Measurements from ENCODE around the gene CAPN7. TPM values are rescaled to one million over a fixed set of nuclear protein-coding genes. Genes with fewer than 3 reads are reported as not detected.
A peak's percentile ranks its signal among the peaks of the same experiment; 100 is the strongest.
"Not testable (repeated sequence)": the region's sequence is repeated elsewhere in the genome, so short reads cannot be mapped to it uniquely, and the experiment has no call there.

CAPN7 gene
- total RNA-seq = 48.1 TPM

DNA sequence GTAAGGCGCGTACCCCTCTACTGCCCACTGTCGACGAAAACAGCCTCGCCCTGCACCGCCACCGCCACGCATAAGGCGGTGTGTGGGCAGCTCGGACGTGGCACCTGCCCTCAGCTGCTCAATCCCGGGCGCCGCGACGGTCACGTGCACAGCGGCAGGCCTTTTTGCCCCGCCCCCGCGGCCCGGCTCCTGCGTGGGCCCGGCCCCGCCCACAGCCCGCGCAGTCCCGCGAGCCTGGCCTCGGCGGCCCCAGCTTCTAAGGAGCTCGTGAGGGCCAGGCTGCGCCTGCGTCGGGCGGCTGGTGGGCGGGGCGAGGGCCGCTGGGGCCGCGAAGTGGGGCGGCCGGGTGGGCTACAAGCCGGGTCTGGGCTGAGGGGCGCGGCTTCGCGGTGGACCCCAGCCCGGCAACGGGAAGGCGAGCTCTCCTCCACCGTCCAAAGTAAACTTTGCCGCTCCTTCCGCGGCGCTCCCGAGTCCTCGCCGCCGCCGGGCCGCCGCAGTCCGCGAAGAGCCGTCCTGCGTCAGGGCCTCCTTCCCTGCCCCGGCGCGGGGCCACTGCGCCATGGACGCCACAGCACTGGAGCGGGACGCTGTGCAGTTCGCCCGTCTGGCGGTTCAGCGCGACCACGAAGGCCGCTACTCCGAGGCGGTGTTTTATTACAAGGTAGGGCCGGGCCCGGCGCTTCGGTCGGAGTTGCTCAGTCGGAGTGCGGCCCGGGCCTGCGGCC is at the start of gene CAPN7:
CAPN7 (plus strand) TSS at position 313 of the 728 bp plus-strand sequence; CDS start at position 563, 250 bp downstream.
- DNase-seq (ENCODE audit: low spot score) = peak; percentile 93

GRCh38 chr3:15157441-15157840 is 48.6 kb upstream of the CAPN7 start:
- DNase-seq (ENCODE audit: low spot score) = no peak

GRCh38 chr3:15159501-15160136 is 46.4 kb upstream of the CAPN7 start:
- no peak for DNase-seq (ENCODE audit: low spot score)

GRCh38 chr3:15160662-15161061 is 45.4 kb upstream of the CAPN7 start:
- DNase-seq (ENCODE audit: low spot score) = no peak

DNA sequence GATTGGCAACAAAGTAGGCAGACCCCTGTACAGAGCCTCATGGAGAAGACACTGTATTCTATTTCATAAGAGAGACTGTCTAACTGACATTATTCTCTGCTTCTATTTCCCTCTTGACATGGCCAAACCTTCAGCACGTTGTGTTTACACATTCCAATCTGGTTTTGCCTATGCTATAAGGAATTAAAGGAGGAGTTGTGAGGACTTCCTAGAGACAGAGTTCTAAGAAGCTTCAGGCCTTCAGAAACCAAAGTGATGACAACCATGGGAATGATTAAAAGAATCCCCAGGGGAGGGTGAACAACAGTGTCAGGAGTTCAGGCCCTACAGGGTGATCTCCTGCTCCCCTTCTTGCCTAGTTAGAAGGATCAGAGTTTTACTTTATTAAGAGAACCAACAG is 44.9 kb upstream of the CAPN7 start:
- no peak for DNase-seq (ENCODE audit: low spot score)

GRCh38 chr3:15163656-15164055 is 42.4 kb upstream of the CAPN7 start:
- DNase-seq (ENCODE audit: low spot score) = not testable (repeated sequence)

GRCh38 chr3:15164340-15164739 is 41.7 kb upstream of the CAPN7 start:
- no peak for DNase-seq (ENCODE audit: low spot score)

DNA sequence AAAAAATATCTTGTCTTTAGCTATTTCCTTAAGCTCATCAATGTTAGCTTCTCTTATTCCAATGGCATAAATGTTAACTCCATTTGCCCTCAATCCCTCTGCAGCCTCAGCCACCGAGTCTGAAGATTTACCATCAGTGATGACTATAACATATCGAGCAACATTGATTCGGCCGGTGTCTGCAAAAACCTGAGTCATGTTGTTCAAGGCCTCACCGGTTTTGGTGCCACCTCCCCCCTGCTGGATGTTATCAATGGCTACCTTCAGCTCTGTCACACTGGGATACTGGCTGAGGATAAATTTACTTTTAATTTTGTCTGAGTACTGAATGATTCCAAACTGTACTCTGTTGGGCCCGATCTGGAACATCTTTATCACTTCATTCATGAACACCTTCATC is 41.0 kb upstream of the CAPN7 start:
- DNase-seq (ENCODE audit: low spot score) = no peak

DNA sequence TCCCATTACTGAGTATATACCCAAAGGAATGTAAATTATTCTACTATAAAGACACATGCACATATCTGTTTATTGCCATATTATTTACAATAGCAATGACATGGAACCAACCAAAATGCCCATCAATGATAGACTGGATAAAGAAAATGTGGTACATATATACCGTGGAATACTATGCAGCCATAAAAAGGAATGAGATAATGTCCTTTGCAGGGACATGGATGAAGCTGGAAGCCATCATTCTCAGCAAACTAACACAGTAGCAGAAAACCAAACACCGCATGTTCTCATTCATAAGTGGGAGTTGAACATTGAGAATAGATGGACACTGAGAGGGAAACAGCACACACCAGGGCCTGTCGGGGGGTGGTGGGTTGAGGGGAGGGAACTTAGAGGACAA is 39.7 kb upstream of the CAPN7 start:
- not testable (repeated sequence) for DNase-seq (ENCODE audit: low spot score)

DNA sequence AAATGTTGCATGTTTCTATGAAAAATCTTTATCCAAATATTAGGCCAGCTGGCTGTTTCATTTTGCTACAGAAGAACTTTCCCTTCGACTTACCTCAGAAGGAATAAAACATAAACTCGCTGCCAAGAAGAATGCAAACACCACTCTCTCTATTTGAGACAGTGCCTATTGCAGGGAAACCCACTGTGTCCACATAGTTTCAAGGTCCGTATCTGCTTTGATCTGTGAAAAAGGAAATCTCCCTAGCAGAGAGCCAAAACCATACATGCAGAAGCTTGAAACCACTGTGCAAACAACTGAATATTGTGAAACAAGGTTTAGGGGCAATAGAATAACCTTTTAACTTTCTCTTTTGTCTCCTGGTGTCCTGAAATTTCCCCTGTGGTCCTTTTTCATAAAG is 35.0 kb upstream of the CAPN7 start:
- DNase-seq (ENCODE audit: low spot score) = no peak

DNA sequence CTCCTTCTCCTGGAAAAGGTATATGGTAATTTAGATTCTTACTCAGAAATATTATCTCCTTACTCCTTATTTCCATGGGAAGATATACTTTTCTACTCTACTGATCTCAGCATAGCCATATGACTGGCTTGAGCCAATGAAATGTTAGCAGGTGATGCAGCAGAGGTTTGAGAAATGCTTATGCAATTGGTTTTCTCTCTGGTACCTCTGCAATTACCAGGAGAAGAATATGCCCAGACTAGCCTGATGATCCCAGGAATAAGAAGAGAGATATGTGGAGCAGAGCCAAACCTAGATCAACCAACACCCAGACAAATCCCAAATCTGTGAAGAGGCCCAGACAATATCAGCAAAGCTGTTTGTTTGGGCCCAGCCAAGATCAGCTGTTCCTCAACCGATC is 33.2 kb upstream of the CAPN7 start:
- no peak for DNase-seq (ENCODE audit: low spot score)

DNA sequence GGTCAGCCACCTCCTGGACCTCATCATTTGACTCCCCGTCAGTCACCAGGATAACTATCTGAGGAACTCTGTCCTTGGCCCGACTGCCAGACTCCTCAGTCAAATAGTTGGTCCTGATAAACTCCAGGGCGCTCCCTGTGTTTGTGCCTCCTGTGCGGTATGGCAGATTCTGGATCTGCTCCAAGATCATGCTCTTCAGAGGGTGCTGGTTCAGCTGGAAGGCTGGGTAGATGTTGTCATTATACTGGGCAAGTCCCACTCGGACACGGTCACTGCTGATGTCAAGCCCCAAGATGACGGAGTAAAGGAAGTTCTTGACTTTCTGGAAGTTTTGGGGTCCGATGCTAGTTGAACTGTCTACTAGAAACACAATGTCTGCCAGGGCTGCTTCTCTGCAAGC is 31.1 kb upstream of the CAPN7 start:
- DNase-seq (ENCODE audit: low spot score) = no peak

DNA sequence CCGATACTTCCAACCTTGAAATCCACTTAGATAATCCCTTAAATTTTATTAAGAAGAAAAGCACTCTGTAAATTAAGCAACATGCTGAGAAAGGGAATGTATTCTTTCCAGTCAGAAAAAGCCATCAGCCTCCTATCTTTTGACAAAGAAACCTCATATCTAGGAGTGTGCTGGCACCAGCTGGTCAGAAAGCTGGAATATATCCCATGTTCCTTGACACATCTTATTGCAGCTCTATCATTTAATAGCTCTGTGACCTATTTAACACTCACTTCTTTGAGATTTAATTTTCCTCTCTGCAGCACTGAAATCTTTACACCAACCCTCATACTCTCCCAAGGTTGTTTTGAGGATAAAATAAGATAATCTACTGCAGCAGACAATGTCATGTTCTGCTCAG is 30.4 kb upstream of the CAPN7 start:
- no peak for DNase-seq (ENCODE audit: low spot score)

GRCh38 chr3:15180042-15180611 is 25.9 kb upstream of the CAPN7 start:
- no peak for DNase-seq (ENCODE audit: low spot score)

DNA sequence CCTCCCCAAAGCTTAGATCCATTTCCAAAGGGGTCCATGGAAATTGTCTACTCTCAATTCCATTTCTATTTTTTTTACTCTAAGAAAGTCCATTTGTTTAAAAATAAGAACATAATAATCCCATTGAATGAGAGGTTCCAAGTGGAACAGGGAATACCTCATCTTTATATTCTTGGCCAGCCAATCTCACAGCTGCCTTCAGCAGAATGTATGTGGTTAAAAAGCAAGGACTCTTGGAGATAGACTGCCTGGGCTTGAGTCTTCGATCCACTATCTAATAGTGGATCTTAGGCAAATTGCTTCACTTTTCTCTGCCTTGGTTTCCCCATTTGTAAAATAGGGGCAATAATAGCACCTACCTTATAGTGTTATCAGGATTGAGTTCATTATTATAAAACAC is 24.5 kb upstream of the CAPN7 start:
- DNase-seq (ENCODE audit: low spot score) = no peak

- no peak for DNase-seq (ENCODE audit: low spot score)
Measured at GRCh38 chr3:15181963-15182362, 24.1 kb upstream of the CAPN7 start.

DNA sequence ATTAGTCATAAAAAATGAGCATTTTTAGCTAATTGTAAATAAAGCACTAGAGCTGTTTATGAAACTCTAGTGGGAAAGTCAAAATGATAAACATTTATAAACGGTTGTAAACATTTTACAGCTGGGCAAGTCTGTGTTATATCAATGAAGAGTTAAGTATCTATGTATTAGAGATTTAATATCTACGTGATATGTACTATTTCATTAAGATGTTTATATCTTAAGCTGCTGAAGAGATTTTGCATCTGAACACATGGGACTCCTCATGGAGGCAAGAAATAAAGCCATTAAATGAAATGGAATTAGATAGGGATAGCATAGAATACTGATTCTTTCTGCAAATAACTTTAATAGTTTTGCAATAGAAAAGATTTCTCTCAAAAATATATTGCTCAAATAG is 23.0 kb upstream of the CAPN7 start:
- no peak for DNase-seq (ENCODE audit: low spot score)

DNA sequence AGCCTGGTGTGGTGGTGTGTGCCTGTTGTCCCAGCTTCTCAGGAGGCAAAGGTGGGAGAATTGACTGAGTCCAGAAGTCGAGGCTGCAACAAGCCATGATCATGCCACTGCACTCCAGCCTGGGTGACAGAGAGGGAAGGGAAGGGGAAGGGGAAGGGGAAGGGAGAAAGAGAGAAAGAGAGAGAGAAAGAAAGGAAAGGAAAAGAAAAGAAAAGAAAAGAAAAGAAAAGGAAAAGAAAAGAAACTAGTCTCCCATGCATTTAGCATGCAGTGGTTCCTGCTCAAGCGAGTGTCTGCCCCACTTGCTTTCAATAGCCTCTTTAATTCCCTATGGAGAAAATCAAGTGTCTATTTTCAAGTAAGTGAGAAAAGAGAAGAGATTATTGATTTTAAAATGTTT is 20.6 kb upstream of the CAPN7 start:
- DNase-seq (ENCODE audit: low spot score) = no peak

DNA sequence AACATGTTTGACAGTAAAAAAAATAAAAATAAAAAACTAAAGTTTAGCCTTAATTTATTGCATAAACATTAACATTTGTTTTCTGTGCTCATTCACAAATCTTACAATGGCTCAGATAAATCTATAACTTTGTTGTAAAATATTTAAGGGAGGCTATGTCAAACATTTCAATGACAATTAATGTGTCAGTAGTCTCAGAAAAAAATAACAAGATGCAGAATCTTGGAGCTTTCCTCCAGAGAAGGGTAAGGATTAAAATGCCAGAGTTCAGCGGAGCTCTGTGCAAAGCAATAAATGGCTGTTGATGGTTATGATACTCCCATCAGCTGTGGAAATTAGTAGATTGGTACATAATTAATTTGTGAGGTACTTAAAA is 20.0 kb upstream of the CAPN7 start:
- DNase-seq (ENCODE audit: low spot score) = no peak

DNA sequence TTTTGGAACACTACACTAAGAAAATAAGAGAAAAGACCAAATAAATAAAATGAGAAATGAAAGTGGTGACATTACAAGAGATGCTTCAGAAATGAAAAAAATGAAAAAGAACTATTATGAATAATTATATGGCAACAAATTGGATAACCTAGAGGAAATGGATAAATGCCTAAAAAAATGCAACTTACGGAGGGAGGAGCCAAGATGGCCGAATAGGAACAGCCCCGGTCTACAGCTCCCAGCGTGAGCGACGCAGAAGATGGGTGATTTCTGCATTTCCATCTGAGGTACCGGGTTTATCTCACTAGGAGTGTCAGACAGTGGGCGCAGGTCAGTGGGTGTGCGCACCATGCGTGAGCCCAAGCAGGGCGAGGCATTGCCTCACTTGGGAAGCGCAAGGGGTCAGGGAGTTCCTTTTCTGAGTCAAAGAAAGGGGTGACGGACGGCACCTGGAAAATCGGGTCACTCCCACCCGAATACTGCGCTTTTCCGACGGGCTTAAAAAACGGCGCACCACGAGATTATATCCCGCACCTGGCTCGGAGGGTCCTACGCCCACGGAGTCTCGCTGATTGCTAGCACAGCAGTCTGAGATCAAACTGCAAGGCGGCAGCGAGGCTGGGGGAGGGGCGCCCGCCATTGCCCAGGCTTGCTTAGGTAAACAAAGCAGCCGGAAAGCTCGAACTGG is 19.4 kb upstream of the CAPN7 start:
- not testable (repeated sequence) for DNase-seq (ENCODE audit: low spot score)

- DNase-seq (ENCODE audit: low spot score) = no peak
Measured at GRCh38 chr3:15197340-15198029, 8.6 kb upstream of the CAPN7 start.

DNA sequence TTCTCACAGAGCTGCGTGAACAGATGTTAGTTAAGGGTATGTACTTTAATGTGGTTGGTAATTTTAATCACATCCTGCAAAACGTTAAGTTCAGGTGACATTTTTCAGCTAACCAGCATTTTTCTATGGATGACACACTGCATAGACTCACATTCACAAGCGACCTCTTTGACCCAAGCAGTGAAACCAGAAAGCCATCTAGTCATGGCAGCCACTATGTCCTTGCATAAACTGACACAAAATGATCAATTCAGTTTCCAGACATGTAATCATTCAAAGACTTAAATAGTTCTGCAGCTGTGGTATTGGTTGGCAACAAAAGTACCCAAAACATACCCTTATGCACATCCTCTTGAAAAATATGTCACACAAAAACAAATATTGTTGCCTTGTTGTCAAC is 7.4 kb upstream of the CAPN7 start:
- no peak for DNase-seq (ENCODE audit: low spot score)

Data from ureter (tissue), 1 donor.